ENCODE data around the gene PKN1. TPM values are rescaled to one million over a fixed set of nuclear protein-coding genes. Genes with fewer than 3 reads are reported as not detected.
A peak's percentile ranks its signal among the peaks of the same experiment; 100 is the strongest.

PKN1 gene
- total and polyA plus RNA-seq, 10 of the 15 experiments (the other 5 are each of a cell fraction or from before 2014, with no cell fraction given), result 1.0 to 189 (median 52.7) TPM

DNA sequence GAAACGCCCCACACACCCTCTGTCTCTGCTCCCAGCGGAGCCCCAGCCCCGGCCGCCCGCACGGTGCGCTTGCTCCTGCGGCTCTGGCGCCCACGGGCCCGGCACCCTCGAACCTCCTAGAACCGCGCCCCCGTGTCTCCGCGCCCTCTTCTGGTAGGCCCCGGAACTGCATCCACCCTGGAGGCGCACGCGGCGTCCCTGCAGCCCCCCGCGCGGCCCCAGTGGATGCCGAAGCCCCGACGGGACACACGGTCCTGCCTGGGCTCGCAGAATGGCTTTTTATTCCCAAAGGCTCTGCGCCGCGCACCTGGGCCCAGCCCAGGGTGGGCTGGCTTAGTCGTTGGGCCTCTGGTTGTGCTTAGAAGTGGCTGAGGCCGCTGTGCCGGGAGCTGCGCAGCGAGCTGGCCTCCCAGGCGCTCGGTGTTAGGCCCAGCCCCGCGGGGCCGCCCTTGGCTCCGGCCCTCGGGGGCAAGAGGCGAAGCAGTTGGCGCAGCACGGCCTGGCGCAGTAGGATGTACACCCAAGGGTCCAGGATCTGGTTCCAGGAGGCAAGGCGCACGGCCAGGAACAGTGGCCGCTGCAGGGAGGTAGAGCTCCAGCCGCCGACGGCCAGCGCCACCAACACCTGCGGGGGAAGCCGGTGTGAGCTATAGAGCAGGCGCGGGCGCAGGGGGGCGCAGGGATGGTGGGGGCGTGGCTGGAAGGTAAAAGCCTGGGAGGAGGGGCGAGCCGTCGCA lies 39.3 kb downstream of the PKN1 start (continued):
- TF ChIP-seq ASH2L (IDR thresholded peaks at IDR 0.05; ENCODE audit: borderline replicate concordance, low read depth), result no peak
- TF ChIP-seq SP1 (IDR thresholded peaks at IDR 0.05; ENCODE audit: low read depth, low read length), result no peak
- peak; percentile 33 for TF ChIP-seq HDAC6 (IDR thresholded peaks at IDR 0.05; ENCODE audit: unreplicated experiment)
- TF ChIP-seq, protein P1, sequence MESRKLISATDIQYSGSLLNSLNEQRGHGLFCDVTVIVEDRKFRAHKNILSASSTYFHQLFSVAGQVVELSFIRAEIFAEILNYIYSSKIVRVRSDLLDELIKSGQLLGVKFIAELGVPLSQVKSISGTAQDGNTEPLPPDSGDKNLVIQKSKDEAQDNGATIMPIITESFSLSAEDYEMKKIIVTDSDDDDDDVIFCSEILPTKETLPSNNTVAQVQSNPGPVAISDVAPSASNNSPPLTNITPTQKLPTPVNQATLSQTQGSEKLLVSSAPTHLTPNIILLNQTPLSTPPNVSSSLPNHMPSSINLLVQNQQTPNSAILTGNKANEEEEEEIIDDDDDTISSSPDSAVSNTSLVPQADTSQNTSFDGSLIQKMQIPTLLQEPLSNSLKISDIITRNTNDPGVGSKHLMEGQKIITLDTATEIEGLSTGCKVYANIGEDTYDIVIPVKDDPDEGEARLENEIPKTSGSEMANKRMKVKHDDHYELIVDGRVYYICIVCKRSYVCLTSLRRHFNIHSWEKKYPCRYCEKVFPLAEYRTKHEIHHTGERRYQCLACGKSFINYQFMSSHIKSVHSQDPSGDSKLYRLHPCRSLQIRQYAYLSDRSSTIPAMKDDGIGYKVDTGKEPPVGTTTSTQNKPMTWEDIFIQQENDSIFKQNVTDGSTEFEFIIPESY (IDR thresholded peaks at IDR 0.05), result peak; percentile 95; the same call in 1 of the 2 replicates
- TF ChIP-seq, protein P2, sequence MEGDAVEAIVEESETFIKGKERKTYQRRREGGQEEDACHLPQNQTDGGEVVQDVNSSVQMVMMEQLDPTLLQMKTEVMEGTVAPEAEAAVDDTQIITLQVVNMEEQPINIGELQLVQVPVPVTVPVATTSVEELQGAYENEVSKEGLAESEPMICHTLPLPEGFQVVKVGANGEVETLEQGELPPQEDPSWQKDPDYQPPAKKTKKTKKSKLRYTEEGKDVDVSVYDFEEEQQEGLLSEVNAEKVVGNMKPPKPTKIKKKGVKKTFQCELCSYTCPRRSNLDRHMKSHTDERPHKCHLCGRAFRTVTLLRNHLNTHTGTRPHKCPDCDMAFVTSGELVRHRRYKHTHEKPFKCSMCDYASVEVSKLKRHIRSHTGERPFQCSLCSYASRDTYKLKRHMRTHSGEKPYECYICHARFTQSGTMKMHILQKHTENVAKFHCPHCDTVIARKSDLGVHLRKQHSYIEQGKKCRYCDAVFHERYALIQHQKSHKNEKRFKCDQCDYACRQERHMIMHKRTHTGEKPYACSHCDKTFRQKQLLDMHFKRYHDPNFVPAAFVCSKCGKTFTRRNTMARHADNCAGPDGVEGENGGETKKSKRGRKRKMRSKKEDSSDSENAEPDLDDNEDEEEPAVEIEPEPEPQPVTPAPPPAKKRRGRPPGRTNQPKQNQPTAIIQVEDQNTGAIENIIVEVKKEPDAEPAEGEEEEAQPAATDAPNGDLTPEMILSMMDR (IDR thresholded peaks at IDR 0.05 in 2 of 3, conservative IDR thresholded peaks at IDR 0.05 in 1 of 3; ENCODE audit: control insufficient read depth in 2 of 3, extremely low read depth in 1 of 3, insufficient read depth in 1 of 3, low read depth in 3 of 3, low read length in 3 of 3), result peak; percentile 77 to 99 (median 80)
- no peak for TF ChIP-seq STAT1 (conservative IDR thresholded peaks at IDR 0.05)
- TF ChIP-seq ZZZ3 (IDR thresholded peaks at IDR 0.05; ENCODE audit: control insufficient read depth, insufficient read length, low read depth), result no peak
- TF ChIP-seq YY1 (IDR thresholded peaks at IDR 0.05; ENCODE audit: low read depth, low read length), result 0 out of 2 replicates have a peak, but pooled peaks have one; percentile 60
- no peak for TF ChIP-seq ZNF687 (IDR thresholded peaks at IDR 0.05)
- no peak for TF ChIP-seq ATF3 (IDR thresholded peaks at IDR 0.05; ENCODE audit: borderline replicate concordance, extremely low read depth, low read depth, low read length)
- TF ChIP-seq ATF7 (IDR thresholded peaks at IDR 0.05; ENCODE audit: low read depth), result no peak
- TF ChIP-seq USF2 (IDR thresholded peaks at IDR 0.05; ENCODE audit: borderline replicate concordance, low read depth, low read length), result no peak
- TF ChIP-seq BMI1 (IDR thresholded peaks at IDR 0.05; ENCODE audit: borderline replicate concordance), result no peak
- TF ChIP-seq ZNF274 (IDR thresholded peaks at IDR 0.05; ENCODE audit: insufficient read depth, insufficient read length), result no peak
- no peak for TF ChIP-seq IRF5 (IDR thresholded peaks at IDR 0.05; ENCODE audit: borderline replicate concordance)
- 0 out of 2 replicates have a peak, but pooled peaks have one; percentile 28 for TF ChIP-seq DPF2 (IDR thresholded peaks at IDR 0.05)
- TF ChIP-seq TARDBP (IDR thresholded peaks at IDR 0.05; ENCODE audit: borderline replicate concordance), result no peak
- no peak for TF ChIP-seq EZH2 (IDR thresholded peaks at IDR 0.05; ENCODE audit: borderline replicate concordance, control insufficient read depth, low read depth, low read length)

Data from GM12878 (cell line).